GM21447 (cell line): Measurements from ENCODE around the gene ATPAF2.

ENCODE experiments used
- ATAC-seq: cut with Tn5 transposase; IDR thresholded peaks from one replicate; pipeline ENCODE4 v1.9.1; 2021; ENCODE audit not compliant: unreplicated experiment

ATPAF2 gene

GRCh38 chr17:18038861-18039534 is at the start of gene ATPAF2, which contains the start of gene GID4:
ATPAF2 (minus strand) TSS chr17:18039168; CDS start chr17:18039013, 155 bp downstream.
GID4 (plus strand) TSS chr17:18039408; CDS start chr17:18039465, 57 bp downstream.
- ATAC-seq: peak; percentile 85

- ATAC-seq: peak; percentile 76
Observed at GRCh38 chr17:18087610-18088491, 48.9 kb upstream of the ATPAF2 start, which contains the start of gene DRG2. DRG2 (plus strand) TSS chr17:18087948; CDS start chr17:18088024, 76 bp downstream.

GRCh38 chr17:18084256-18084655 is 45.3 kb upstream of the ATPAF2 start:
- ATAC-seq: no peak

GRCh38 chr17:18079543-18079942 is 40.6 kb upstream of the ATPAF2 start:
- no peak for ATAC-seq

GRCh38 chr17:18076936-18077335 is 38.0 kb upstream of the ATPAF2 start:
- ATAC-seq: no peak

- no peak for ATAC-seq
Observed at GRCh38 chr17:18074566-18075272, 35.8 kb upstream of the ATPAF2 start.

GRCh38 chr17:18071751-18072150 is 32.8 kb upstream of the ATPAF2 start:
- no peak for ATAC-seq

GRCh38 chr17:18070861-18071340 is 31.9 kb upstream of the ATPAF2 start:
- no peak for ATAC-seq

- no peak for ATAC-seq
Observed at GRCh38 chr17:18069101-18069500, 30.1 kb upstream of the ATPAF2 start.

- ATAC-seq: no peak
Observed at GRCh38 chr17:18066866-18067265, 27.9 kb upstream of the ATPAF2 start.

GRCh38 chr17:18065546-18065945 is 26.6 kb upstream of the ATPAF2 start:
- no peak for ATAC-seq

GRCh38 chr17:18064053-18064452 is 25.1 kb upstream of the ATPAF2 start:
- no peak for ATAC-seq

- ATAC-seq: no peak
Observed at GRCh38 chr17:18059283-18059682, 20.3 kb upstream of the ATPAF2 start.

- no peak for ATAC-seq
Observed at GRCh38 chr17:18056214-18056613, 17.2 kb upstream of the ATPAF2 start.

- ATAC-seq: no peak
Observed at GRCh38 chr17:18055597-18055996, 16.6 kb upstream of the ATPAF2 start.

GRCh38 chr17:18045691-18046350 is 6.9 kb upstream of the ATPAF2 start:
- ATAC-seq: no peak

GRCh38 chr17:18044609-18045008 is 5.6 kb upstream of the ATPAF2 start:
- ATAC-seq: no peak

- no peak for ATAC-seq
Observed at GRCh38 chr17:18043491-18043890, 4.5 kb upstream of the ATPAF2 start.

- no peak for ATAC-seq
Observed at GRCh38 chr17:18042983-18043382, 4.0 kb upstream of the ATPAF2 start.

GRCh38 chr17:18041776-18042175 is 2.8 kb upstream of the ATPAF2 start:
- ATAC-seq: no peak
